ENCODE results near the gene BPNT1.
"Not testable (repeated sequence)": the region's sequence is repeated elsewhere in the genome, so short reads cannot be mapped to it uniquely, and the experiment has no call there.

BPNT1 gene

GRCh38 chr1:220089650-220090556 is at the start of gene BPNT1:
BPNT1 (minus strand) TSS chr1:220089788; CDS start chr1:220079846, 9,942 bp downstream.
- DNase-seq (ENCODE audit: extremely low read depth in 1 of 2, low read depth in 1 of 2): peak; percentile 82 to 93

- no peak for DNase-seq (ENCODE audit: extremely low read depth in 1 of 2, low read depth in 1 of 2)
Measured at GRCh38 chr1:220137019-220137786, 47.6 kb upstream of the BPNT1 start.

GRCh38 chr1:220135755-220136154 is 46.2 kb upstream of the BPNT1 start:
- no peak for DNase-seq (ENCODE audit: extremely low read depth in 1 of 2, low read depth in 1 of 2)

- no peak for DNase-seq (ENCODE audit: extremely low read depth in 1 of 2, low read depth in 1 of 2)
Measured at GRCh38 chr1:220129479-220130210, 40.1 kb upstream of the BPNT1 start.

- no peak for DNase-seq (ENCODE audit: extremely low read depth in 1 of 2, low read depth in 1 of 2)
Measured at GRCh38 chr1:220127076-220127475, 37.5 kb upstream of the BPNT1 start.

GRCh38 chr1:220124542-220124941 is 35.0 kb upstream of the BPNT1 start:
- DNase-seq (ENCODE audit: extremely low read depth in 1 of 2, low read depth in 1 of 2): no peak

GRCh38 chr1:220123889-220124288 is 34.3 kb upstream of the BPNT1 start:
- no peak for DNase-seq (ENCODE audit: extremely low read depth in 1 of 2, low read depth in 1 of 2)

- no peak for DNase-seq (ENCODE audit: extremely low read depth in 1 of 2, low read depth in 1 of 2)
Measured at GRCh38 chr1:220123066-220123465, 33.5 kb upstream of the BPNT1 start.

GRCh38 chr1:220121791-220122530 is 32.4 kb upstream of the BPNT1 start:
- no peak for DNase-seq (ENCODE audit: extremely low read depth in 1 of 2, low read depth in 1 of 2)

- no peak for DNase-seq (ENCODE audit: extremely low read depth in 1 of 2, low read depth in 1 of 2)
Measured at GRCh38 chr1:220119043-220119512, 29.5 kb upstream of the BPNT1 start.

GRCh38 chr1:220113136-220113695 is 23.6 kb upstream of the BPNT1 start:
- DNase-seq (ENCODE audit: extremely low read depth in 1 of 2, low read depth in 1 of 2): no peak

- DNase-seq (ENCODE audit: extremely low read depth in 1 of 2, low read depth in 1 of 2): not testable (repeated sequence)
Measured at GRCh38 chr1:220112600-220112999, 23.0 kb upstream of the BPNT1 start.

- DNase-seq (ENCODE audit: extremely low read depth in 1 of 2, low read depth in 1 of 2): not testable (repeated sequence)
Measured at GRCh38 chr1:220110473-220110872, 20.9 kb upstream of the BPNT1 start.

- no peak for DNase-seq (ENCODE audit: extremely low read depth in 1 of 2, low read depth in 1 of 2)
Measured at GRCh38 chr1:220099826-220100225, 10.2 kb upstream of the BPNT1 start.

GRCh38 chr1:220094016-220094911 is 4.7 kb upstream of the BPNT1 start, which contains the start of gene IARS2:
IARS2 (plus strand) TSS chr1:220094132; CDS start chr1:220094217, 85 bp downstream.
- peak; percentile 81 to 87 for DNase-seq (ENCODE audit: extremely low read depth in 1 of 2, low read depth in 1 of 2)

GRCh38 chr1:220093361-220094015 is 3.9 kb upstream of the BPNT1 start:
- DNase-seq (ENCODE audit: extremely low read depth in 1 of 2, low read depth in 1 of 2): no peak

- no peak for DNase-seq (ENCODE audit: extremely low read depth in 1 of 2, low read depth in 1 of 2)
Measured at GRCh38 chr1:220092694-220093093, 3.1 kb upstream of the BPNT1 start.

GRCh38 chr1:220086261-220086686 is 3.3 kb downstream of the BPNT1 start:
- not testable (repeated sequence) for DNase-seq (ENCODE audit: extremely low read depth in 1 of 2, low read depth in 1 of 2)

Measured in stimulated activated CD8-positive, alpha-beta memory T cell treated with anti-CD3 and anti-CD28 coated beads, Interleukin-7, amount 100 ng/mL, for 48 hours (primary cell).